ENCODE measurements around the gene DDX50. TPM values are rescaled to one million over a fixed set of nuclear protein-coding genes. Genes with fewer than 3 reads are reported as not detected.

The DDX50 gene
- total and polyA plus RNA-seq, 12 donors: 7.2 to 21.7 (median 19.8) TPM

DNA sequence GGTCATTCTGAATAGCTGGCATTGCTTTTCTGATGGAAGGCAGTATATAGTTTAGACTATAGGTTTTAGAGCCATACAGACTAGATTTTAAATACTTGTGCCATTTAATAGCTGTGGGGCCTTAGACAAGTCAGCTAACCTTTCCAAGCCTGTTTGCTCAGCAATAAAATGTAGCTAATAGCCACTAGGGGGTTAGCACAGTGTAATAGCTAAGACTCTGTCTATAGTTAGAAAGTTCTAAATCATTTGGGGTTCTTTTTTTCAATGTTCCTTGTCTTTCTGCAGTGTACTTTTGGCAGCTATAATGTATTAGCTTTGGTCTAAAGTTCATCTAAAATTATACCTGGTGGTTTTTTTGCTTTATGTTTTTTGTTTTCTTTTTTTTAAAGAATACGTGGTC lies 80.0 kb downstream of the DDX50 start:
- peaks cover 0 to 100% (median 35%) of the 10 kb centered on the region in 9 donors for H3K36me3 ChIP-seq
- DNase-seq (no peak), ATAC-seq (no peak)
- H3K27ac ChIP-seq: no peak overlapping the region
- WGBS, 2 donors: 98 to 100% methylated on average over 1 of the region's 1 CpG
- no peaks in the 10 kb centered on the region for H3K27me3 ChIP-seq
- H3K4me1 ChIP-seq: peaks cover 0 to 4% (median 0%) of the 10 kb centered on the region in 9 donors
- TF ChIP-seq, protein P1, sequence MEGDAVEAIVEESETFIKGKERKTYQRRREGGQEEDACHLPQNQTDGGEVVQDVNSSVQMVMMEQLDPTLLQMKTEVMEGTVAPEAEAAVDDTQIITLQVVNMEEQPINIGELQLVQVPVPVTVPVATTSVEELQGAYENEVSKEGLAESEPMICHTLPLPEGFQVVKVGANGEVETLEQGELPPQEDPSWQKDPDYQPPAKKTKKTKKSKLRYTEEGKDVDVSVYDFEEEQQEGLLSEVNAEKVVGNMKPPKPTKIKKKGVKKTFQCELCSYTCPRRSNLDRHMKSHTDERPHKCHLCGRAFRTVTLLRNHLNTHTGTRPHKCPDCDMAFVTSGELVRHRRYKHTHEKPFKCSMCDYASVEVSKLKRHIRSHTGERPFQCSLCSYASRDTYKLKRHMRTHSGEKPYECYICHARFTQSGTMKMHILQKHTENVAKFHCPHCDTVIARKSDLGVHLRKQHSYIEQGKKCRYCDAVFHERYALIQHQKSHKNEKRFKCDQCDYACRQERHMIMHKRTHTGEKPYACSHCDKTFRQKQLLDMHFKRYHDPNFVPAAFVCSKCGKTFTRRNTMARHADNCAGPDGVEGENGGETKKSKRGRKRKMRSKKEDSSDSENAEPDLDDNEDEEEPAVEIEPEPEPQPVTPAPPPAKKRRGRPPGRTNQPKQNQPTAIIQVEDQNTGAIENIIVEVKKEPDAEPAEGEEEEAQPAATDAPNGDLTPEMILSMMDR (IDR thresholded peaks at IDR 0.05): peak in 5 of 9 donors; percentile 6 to 22 (median 14)
- H3K4me3 ChIP-seq: no peak overlapping the region
- intact Hi-C loops (cut with DNase I): no loop called here
- no peaks in the 10 kb centered on the region for H3K9me3 ChIP-seq

- no peak for DNase-seq
- peaks cover 0 to 87% (median 35%) of the 10 kb centered on the region in 9 donors for H3K36me3 ChIP-seq
- H3K27ac ChIP-seq: no peak overlapping the region
- TF ChIP-seq, protein P1 (IDR thresholded peaks at IDR 0.05): no peak
- intact Hi-C loops (cut with DNase I): no loop called here
- ATAC-seq: no peak
- H3K4me3 ChIP-seq: no peak overlapping the region
- H3K4me1 ChIP-seq: peaks cover 0 to 4% (median 0%) of the 10 kb centered on the region in 9 donors
- WGBS, 2 donors: 95 to 96% methylated on average over 11 of the region's 11 CpGs
- no peaks in the 10 kb centered on the region for H3K27me3 ChIP-seq
- H3K9me3 ChIP-seq: no peaks in the 10 kb centered on the region
These were observed 81.3 kb downstream of the DDX50 start for GRCh38 chr10:68982389-68982788.

DNA sequence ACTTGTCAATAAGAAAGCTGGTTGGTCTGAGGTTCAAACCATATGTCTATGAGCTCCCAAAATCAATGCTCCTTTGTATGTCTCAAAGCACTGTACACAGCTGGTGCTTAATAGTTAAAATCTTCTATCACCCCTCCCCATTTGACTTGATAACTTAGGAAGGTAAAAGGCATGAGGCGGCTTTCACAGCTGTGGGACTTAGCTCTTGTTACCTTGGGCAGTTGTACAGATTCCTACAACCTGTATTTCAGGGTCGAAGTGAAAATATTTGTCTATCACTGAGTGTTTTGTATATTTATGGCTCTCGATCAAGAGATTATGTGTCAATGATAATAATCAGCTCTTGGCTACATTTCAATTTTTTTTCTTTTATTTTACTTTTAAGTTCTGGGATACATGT lies 86.5 kb downstream of the DDX50 start:
- no peak for ATAC-seq
- no peak overlapping the region for H3K27ac ChIP-seq
- H3K4me1 ChIP-seq: peaks cover 2 to 41% (median 37%) of the 10 kb centered on the region in 9 donors
- H3K9me3 ChIP-seq: no peaks in the 10 kb centered on the region
- TF ChIP-seq, protein P1 (IDR thresholded peaks at IDR 0.05): no peak
- 82 to 86% methylated on average over 3 of the region's 3 CpGs for WGBS, 2 donors
- no peaks in the 10 kb centered on the region for H3K27me3 ChIP-seq
- peak overlapping the region in 2 of 10 donors; percentile 94 to 98 for H3K4me3 ChIP-seq
- intact Hi-C loops (cut with DNase I): loop anchor here in 2 of 10 donors (5.0 kb wide), 2 partner anchors 105 to 420 kb away; no protein-coding TSS in a partner anchor
- H3K36me3 ChIP-seq: peaks cover 0 to 42% (median 23%) of the 10 kb centered on the region in 9 donors
- no peak for DNase-seq

GRCh38 chr10:68988530-68989316 lies 87.6 kb downstream of the DDX50 start, which contains the start of gene KIFBP:
KIFBP (plus strand) TSS chr10:68988803; CDS start chr10:68988833, 30 bp downstream.
- Histone ChIP-seq H3K9me3 (no peaks in the 10 kb centered on the region), H3K4me3 (peak within 1 kb of the TSS; percentile 76 to 98 (median 93)), H3K4me1 (peaks cover 5 to 52% (median 48%) of the 10 kb centered on the region in 9 donors), H3K27ac (peak within 1 kb of the TSS; percentile 77 to 93 (median 89)), H3K27me3 (no peaks in the 10 kb centered on the region), H3K36me3 (peaks cover 0 to 34% (median 14%) of the 10 kb centered on the region in 9 donors)
- TF ChIP-seq, protein P1 (IDR thresholded peaks at IDR 0.05): peak in 8 of 9 donors; percentile 28 to 87 (median 59)
- 0% methylated on average over 60 to 62 of the region's 62 CpGs for WGBS, 2 donors
- peak; percentile 95 to 98 (median 97) for ATAC-seq
- intact Hi-C loops (cut with DNase I): loop anchor here in 2 of 10 donors (5.0 kb wide), 2 partner anchors 104 to 419 kb away; no protein-coding TSS in a partner anchor
- DNase-seq: peak; percentile 84 to 96
